GM20000 (cell line): ENCODE data around the gene KREMEN2.

Source experiments
- DNase-seq: peaks from one replicate; pipeline ENCODE4 v3.0.0; 2012; ENCODE audit warnings: low spot score
- TF ChIP-seq, protein P1 (sequence below): IDR thresholded peaks from 2 replicates; pipeline ENCODE4 v1.5.1; 2012; ENCODE audit warnings: mild to moderate bottlenecking, control low read depth; ENCODE audit errors: extremely low read depth, missing control alignments

KREMEN2 gene

DNA sequence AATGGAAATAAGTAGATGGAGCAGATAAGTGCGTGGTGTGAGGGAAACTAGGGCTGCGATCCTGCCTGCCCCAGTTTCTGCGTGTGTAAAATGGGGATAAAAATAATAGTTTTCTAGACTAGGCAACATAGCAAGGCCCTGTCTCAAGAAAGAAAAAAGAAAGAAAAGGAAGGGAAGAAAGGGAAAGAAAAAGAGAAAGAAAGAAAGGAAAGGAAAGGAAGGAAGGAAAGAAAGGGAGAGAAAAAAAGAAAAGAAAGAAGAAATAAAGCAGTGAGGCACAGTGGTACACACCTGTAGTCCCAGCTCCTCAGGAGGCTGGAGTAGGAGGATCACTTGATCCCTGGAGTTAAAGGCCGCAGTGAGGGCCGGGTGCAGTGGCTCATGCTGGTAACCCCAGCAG lies 18.3 kb downstream of the KREMEN2 start:
- TF ChIP-seq, protein P1, sequence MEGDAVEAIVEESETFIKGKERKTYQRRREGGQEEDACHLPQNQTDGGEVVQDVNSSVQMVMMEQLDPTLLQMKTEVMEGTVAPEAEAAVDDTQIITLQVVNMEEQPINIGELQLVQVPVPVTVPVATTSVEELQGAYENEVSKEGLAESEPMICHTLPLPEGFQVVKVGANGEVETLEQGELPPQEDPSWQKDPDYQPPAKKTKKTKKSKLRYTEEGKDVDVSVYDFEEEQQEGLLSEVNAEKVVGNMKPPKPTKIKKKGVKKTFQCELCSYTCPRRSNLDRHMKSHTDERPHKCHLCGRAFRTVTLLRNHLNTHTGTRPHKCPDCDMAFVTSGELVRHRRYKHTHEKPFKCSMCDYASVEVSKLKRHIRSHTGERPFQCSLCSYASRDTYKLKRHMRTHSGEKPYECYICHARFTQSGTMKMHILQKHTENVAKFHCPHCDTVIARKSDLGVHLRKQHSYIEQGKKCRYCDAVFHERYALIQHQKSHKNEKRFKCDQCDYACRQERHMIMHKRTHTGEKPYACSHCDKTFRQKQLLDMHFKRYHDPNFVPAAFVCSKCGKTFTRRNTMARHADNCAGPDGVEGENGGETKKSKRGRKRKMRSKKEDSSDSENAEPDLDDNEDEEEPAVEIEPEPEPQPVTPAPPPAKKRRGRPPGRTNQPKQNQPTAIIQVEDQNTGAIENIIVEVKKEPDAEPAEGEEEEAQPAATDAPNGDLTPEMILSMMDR = no peak
- no peak for DNase-seq

DNA sequence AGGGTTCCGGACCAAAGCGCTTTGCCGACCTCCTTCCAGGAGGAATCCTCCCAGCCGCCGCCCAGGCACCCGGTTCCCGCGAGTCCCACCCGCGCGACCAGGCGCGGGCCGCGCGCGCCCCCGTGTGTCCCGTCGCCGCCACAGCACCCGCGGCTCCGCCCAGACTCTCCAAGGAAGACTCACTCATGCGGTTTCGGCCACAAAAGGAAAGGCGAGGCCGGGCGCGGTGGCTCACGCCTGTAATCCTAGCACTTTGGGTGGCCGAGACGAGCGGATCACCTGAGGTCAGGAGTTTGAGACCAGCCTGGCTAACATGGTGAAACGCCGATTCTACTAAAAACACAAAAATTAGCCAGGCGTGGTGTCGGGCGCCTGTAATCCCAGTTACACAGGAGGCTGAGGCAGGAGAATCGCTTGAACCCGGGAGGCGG lies 19.6 kb downstream of the KREMEN2 start:
- peak; percentile 91 for DNase-seq
- TF ChIP-seq, protein P1 = peak; percentile 95

DNA sequence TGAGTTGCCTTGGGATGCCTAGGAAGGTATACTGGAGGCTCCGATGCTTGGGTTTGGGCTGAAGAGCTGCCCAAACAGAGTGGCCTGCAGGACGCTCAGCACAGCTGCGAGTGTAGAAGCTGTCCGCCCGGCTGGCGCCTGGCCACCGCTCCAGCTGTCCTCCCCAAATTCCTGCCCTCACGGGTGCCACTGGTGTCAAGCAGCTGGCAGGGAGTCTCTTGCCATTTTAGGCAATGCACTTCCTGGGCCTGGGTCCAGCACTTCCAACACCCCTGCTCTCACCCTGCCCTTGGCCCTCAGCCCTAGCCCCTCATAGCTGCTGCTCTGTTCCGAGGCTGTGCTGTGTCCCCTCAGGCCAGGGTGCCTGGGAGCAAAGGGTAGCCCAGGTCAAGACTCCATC lies 21.4 kb downstream of the KREMEN2 start:
- TF ChIP-seq, protein P1 = no peak
- no peak for DNase-seq

DNA sequence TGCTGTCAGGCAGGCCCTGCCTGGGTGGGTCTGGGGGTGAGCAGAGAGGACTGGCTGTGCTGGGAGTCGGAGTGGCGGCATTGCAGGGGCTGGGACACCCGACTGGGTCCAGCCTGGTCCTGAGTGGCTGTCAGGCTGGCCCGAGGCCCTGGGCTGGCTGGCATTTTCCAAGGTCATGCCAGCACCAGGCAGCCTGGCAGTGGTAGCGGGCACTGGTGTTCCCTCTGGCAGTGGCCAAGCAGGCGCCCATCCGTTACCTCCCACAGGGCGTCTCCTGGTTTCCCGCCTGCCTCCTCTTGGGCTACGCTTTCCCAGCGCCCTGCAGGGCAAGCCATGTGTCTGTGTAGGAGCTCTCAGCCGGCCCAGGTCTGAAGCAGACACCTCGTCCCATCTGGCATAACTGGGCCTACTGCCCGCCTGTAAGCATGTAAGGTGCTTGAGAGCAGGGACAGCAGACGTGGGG lies 21.8 kb downstream of the KREMEN2 start:
- no peak for DNase-seq

DNA sequence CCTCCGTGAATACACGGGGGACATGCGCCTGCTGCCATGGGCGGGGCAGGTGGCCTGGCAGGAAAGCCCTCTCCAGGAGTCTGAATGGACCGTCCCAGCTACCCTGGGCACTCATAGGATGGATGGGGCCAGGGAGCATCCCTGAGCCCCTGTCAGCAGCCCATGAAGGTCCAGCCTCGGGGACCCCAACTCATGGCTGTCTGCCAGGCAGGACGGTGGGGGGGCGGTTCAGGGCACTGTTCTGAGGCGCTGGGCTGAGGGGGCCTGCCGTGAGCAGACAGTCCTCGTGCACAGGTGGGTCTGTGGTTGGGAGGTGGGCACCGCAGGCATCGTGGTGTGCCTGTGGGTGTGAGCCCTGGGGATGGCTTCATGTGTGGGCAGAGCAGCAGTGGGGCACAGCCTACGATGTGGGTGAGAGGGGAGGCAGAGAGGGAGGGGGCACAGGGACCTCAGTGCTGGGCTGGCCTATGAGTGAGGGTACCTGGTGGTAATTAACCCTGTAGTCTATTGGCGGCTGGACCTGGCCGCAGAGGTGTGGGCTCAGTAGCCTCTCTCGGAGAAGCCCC lies 22.6 kb downstream of the KREMEN2 start:
- DNase-seq = no peak
- TF ChIP-seq, protein P1 = no peak

More for the DNA sequence above, 21.8 kb downstream of the KREMEN2 start:
- TF ChIP-seq, protein P1 = no peak

DNA sequence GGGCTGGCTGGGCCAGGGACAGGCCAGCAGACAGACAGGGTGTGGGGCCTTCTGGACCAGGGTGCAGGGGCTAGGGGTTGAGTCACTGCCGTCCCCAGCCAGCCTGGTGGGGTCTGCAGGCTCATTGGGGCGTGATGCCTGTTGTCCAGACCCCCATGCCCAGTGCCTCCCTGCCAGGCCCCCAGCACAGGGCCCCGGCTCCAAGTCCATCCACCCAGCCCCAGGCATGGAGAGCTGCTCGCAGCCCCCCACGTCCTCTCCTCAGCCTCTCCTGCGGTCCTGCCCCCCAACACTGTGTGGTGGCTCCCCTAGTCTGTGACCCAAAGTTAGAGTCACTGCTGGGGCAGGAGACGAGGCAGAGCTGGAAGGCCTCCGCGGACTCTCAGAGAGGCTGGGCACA lies 23.2 kb downstream of the KREMEN2 start:
- TF ChIP-seq, protein P1 = no peak
- DNase-seq = no peak

DNA sequence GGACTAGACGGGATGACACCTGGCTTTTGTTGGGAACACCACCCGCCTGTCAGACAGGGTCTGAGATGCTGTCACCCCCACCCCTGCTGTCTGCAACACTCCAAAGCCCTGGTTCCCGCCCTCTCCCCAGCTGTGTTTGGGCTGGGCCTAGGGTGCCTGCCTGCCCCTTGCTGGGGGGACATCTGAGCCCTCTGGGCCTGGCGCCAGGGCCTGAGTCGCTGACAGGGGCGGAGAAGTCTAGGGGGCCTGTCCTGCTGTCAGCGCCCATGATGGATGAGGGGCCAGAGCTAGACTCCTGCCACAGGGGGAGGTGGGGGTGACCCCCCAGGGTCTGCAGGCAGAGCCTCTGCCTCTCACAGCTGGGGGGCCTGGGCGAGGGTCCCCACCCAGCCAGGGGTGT lies 23.8 kb downstream of the KREMEN2 start:
- TF ChIP-seq, protein P1 = no peak
- DNase-seq = no peak
